NCI-H2227 (cell line): Measurements from ENCODE around the gene ZSWIM2.
"Not testable (repeated sequence)": the region's sequence is repeated elsewhere in the genome, so short reads cannot be mapped to it uniquely, and the experiment has no call there.

Source experiments
- DNase-seq: peaks from one replicate; lab custom pipeline; 2025; ENCODE audit not compliant: unreplicated experiment; lab: John Stamatoyannopoulos, UW

ZSWIM2 gene

GRCh38 chr2:186852508-186852907 lies 3.5 kb upstream of the ZSWIM2 start:
- DNase-seq, result no peak

GRCh38 chr2:186842373-186842772 lies 6.6 kb downstream of the ZSWIM2 start:
- DNase-seq, result no peak

GRCh38 chr2:186841940-186842339 lies 7.0 kb downstream of the ZSWIM2 start:
- no peak for DNase-seq

- no peak for DNase-seq
Observed at GRCh38 chr2:186835628-186836027, 13.3 kb downstream of the ZSWIM2 start.

- DNase-seq, result no peak
Observed at GRCh38 chr2:186827862-186828492, 21.0 kb downstream of the ZSWIM2 start.

- DNase-seq, result no peak
Observed at GRCh38 chr2:186827411-186827810, 21.6 kb downstream of the ZSWIM2 start.

- DNase-seq, result peak; percentile 48
Observed at GRCh38 chr2:186822323-186822722, 26.6 kb downstream of the ZSWIM2 start.

- no peak for DNase-seq
Observed at GRCh38 chr2:186820303-186820702, 28.7 kb downstream of the ZSWIM2 start.

- not testable (repeated sequence) for DNase-seq
Observed at GRCh38 chr2:186811760-186812159, 37.2 kb downstream of the ZSWIM2 start.

- DNase-seq, result no peak
Observed at GRCh38 chr2:186806591-186806990, 42.4 kb downstream of the ZSWIM2 start.

GRCh38 chr2:186798604-186799003 lies 50.4 kb downstream of the ZSWIM2 start:
- not testable (repeated sequence) for DNase-seq

GRCh38 chr2:186784930-186785329 lies 64.0 kb downstream of the ZSWIM2 start:
- no peak for DNase-seq

- DNase-seq, result no peak
Observed at GRCh38 chr2:186783254-186783653, 65.7 kb downstream of the ZSWIM2 start.

- DNase-seq, result peak; percentile 50
Observed at GRCh38 chr2:186780701-186781316, 68.2 kb downstream of the ZSWIM2 start.
